Ishikawa (cell line): ENCODE measurements around the gene PSMB5.

Experiments
- EGR1 ChIP-seq: IDR thresholded peaks from 2 replicates; pipeline ENCODE4 v1.6.1; 2012
- EP300 ChIP-seq: IDR thresholded peaks from 2 replicates; pipeline ENCODE4 v1.6.1; 2012; ENCODE audit warnings: borderline replicate concordance
- FOXM1 ChIP-seq: IDR thresholded peaks from 2 replicates; pipeline ENCODE4 v1.6.1; 2012; ENCODE audit warnings: low read depth, borderline replicate concordance
- NFIC ChIP-seq: IDR thresholded peaks from 2 replicates; pipeline ENCODE4 v1.6.1; 2012
- REST ChIP-seq: IDR thresholded peaks from 2 replicates; pipeline ENCODE4 v1.6.1; 2012; ENCODE audit warnings: low read depth, mild to moderate bottlenecking
- USF1 ChIP-seq: IDR thresholded peaks from 2 replicates; pipeline ENCODE4 v1.6.1; 2012
- YY1 ChIP-seq: IDR thresholded peaks from 2 replicates; pipeline ENCODE4 v1.6.1; 2012; ENCODE audit warnings: low read depth
- ZBTB7A ChIP-seq: IDR thresholded peaks from 2 replicates; pipeline ENCODE4 v1.6.1; 2012; ENCODE audit warnings: low read depth
- TF ChIP-seq, protein P1 (sequence below): IDR thresholded peaks from 2 replicates; pipeline ENCODE4 v1.6.1; 2012

DNA sequence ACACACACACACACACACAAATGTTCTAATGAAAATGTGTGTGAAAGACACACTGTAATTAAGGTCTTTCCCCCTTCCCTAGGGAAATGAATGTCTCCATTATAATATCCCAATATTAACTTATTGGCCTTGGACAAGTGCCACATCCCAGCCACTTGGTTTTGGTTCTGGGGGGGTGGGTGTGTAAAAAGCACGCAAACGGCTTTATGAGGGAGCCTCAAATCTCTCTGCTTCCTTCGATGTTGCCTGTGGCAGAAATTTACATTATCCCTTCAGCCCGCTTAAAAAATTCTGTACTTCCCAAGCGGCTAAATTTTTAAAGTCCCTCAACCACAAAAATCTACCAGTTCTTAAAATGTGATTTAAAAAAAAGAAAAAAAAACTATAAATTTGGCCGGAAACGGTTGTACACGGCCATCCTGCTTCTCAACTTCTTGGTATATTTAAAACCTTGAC lies 25.2 kb downstream of the PSMB5 start:
- TF ChIP-seq YY1 (no peak), EP300 (no peak), EGR1 (no peak), FOXM1 (no peak), NFIC (no peak), REST (no peak), ZBTB7A (no peak), USF1 (no peak)
- TF ChIP-seq, protein P1, sequence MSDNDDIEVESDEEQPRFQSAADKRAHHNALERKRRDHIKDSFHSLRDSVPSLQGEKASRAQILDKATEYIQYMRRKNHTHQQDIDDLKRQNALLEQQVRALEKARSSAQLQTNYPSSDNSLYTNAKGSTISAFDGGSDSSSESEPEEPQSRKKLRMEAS, result no peak
